ENCODE results near the gene DUSP22.

GRCh38 chr6:389622-390021, 97.3 kb downstream of the DUSP22 start:
- TF ChIP-seq CTCF (conservative IDR thresholded peaks at IDR 0.05; ENCODE audit: low read depth in 2 of 2) (peak in 1 of 2 experiments; percentile 22; a peak in 1 of 4 replicates), ZNF331 (CRISPR knock-in tag; IDR thresholded peaks at IDR 0.05; ENCODE audit: low read depth) (no peak), JUNB (IDR thresholded peaks at IDR 0.05; ENCODE audit: unreplicated experiment) (no peak), POLR2AphosphoS5 (IDR thresholded peaks at IDR 0.05; ENCODE audit: low read depth) (no peak), EZH2 (IDR thresholded peaks at IDR 0.05; ENCODE audit: low read depth, unreplicated experiment) (no peak), EZH2phosphoT487 (IDR thresholded peaks at IDR 0.05; ENCODE audit: unreplicated experiment) (no peak), REST (IDR thresholded peaks at IDR 0.05; ENCODE audit: unreplicated experiment) (no peak), ETS1 (IDR thresholded peaks at IDR 0.05) (no peak), CREB1 (CRISPR knock-in tag; IDR thresholded peaks at IDR 0.05; ENCODE audit: low read depth) (no peak), NANOG (IDR thresholded peaks at IDR 0.05; ENCODE audit: borderline replicate concordance) (no peak), STAT1 (IDR thresholded peaks at IDR 0.05; ENCODE audit: unreplicated experiment) (no peak), ZNF114 (CRISPR knock-in tag; IDR thresholded peaks at IDR 0.05) (no peak), ZNF462 (CRISPR knock-in tag; IDR thresholded peaks at IDR 0.05) (no peak)
